Panc1 (cell line): ENCODE measurements around the gene DCTD. TPM values are rescaled to one million over a fixed set of nuclear protein-coding genes. Genes with fewer than 3 reads are reported as not detected.

Source experiments
- ATAC-seq: fragments of 200-7000 bp; cut with Tn5 transposase; 2 replicates; pipeline ENCODE4 v1.9.1; 2020; ENCODE audit warnings: mild to moderate bottlenecking, moderate library complexity
- BruUV-seq: library from RNA; stranded (reverse); fragments of 400-500 nt; replicated peaks from 2 replicates; lab custom pipeline; 2021; lab: Mats Ljungman, UMichigan
- CTCF ChIA-PET: fragments of 300-600 bp; sonication (Branson Sonifier 250); formaldehyde crosslinking; loops from one replicate; lab custom pipeline; 2022; ENCODE audit warnings: antibody characterized with exemption; lab: Charles Lee
- POLR2A ChIA-PET: fragments of 300-600 bp; sonication (Branson Sonifier 250); formaldehyde crosslinking; loops from one replicate; lab custom pipeline; 2022; ENCODE audit warnings: antibody characterized with exemption; lab: Charles Lee
- DNase-seq: peaks from one replicate; pipeline ENCODE4 v3.0.0-alpha.2; 2010; ENCODE audit warnings: low read depth, low spot score
- H3K27ac ChIP-seq: 2 replicates; pipeline ENCODE4 v1.5.1; 2011; ENCODE audit warnings: mild to moderate bottlenecking, low read length, inconsistent platforms
- H3K27me3 ChIP-seq: fragments of 200-500 bp; sonication (Bioruptor generic); 2 replicates; pipeline ENCODE4 v1.6.0; 2014; ENCODE audit warnings: low read length, inconsistent platforms; ENCODE audit not compliant: control insufficient read depth, insufficient read depth
- H3K36me3 ChIP-seq: fragments of 200-500 bp; sonication (Bioruptor generic); 2 replicates; pipeline ENCODE4 v1.5.1; 2014; ENCODE audit warnings: inconsistent platforms, mild to moderate bottlenecking, low read length, moderate library complexity; ENCODE audit not compliant: control insufficient read depth, insufficient read depth
- H3K4me1 ChIP-seq: 2 replicates; pipeline ENCODE4 v1.5.1; 2011; ENCODE audit warnings: inconsistent platforms, mild to moderate bottlenecking, low read length, moderate library complexity; ENCODE audit not compliant: control insufficient read depth, insufficient read depth
- H3K4me3 ChIP-seq, 2 experiments: 2 replicates each; pipeline ENCODE4 v1.5.1; 2011 to 2012; ENCODE audit warnings: low read depth in 2 of 2, low read length in 2 of 2, mild to moderate bottlenecking in 2 of 2, inconsistent platforms in 1 of 2, moderate library complexity in 1 of 2
- H3K9me3 ChIP-seq: fragments of 200-500 bp; sonication (Bioruptor generic); 2 replicates; pipeline ENCODE4 v1.5.1; 2014; ENCODE audit warnings: low read depth, mild to moderate bottlenecking, inconsistent platforms, low read length, moderate library complexity; ENCODE audit not compliant: control insufficient read depth, insufficient read depth
- CTCF ChIP-seq: fragments of 450-650 bp; IDR thresholded peaks from 2 replicates; pipeline ENCODE4 v1.5.1; 2017; ENCODE audit warnings: mild to moderate bottlenecking
- POLR2AphosphoS5 ChIP-seq: IDR thresholded peaks from 2 replicates; pipeline ENCODE4 v1.6.1; 2012; ENCODE audit warnings: mild to moderate bottlenecking, low read depth, low read length, moderate library complexity
- REST ChIP-seq, 2 experiments: IDR thresholded peaks; 2 replicates each; pipeline ENCODE4 v1.6.1; 2011 to 2012; ENCODE audit warnings: low read depth in 2 of 2, control low read depth in 1 of 2, low read length in 1 of 2, mild to moderate bottlenecking in 1 of 2, moderate library complexity in 1 of 2; ENCODE audit not compliant: insufficient read depth in 1 of 2
- SIN3A ChIP-seq: IDR thresholded peaks from 2 replicates; pipeline ENCODE4 v1.6.1; 2012; ENCODE audit warnings: low read depth, mild to moderate bottlenecking, low read length, moderate library complexity, borderline replicate concordance; ENCODE audit not compliant: insufficient read depth
- TCF7L2 ChIP-seq: IDR thresholded peaks from 2 replicates; pipeline ENCODE4 v1.6.1; 2011; ENCODE audit warnings: mild to moderate bottlenecking, low read depth, low read length, inconsistent platforms
- in situ Hi-C: cut with HindIII; loops from 2 replicates; pipeline ENCODE4 v1.10.0; 2016; ENCODE audit warnings: low sequenced_read_pairs, low pct_unique_long_range_greater_than_20kb
- intact Hi-C: fragments of 100-400 bp; cut with micrococcal nuclease; formaldehyde crosslinking; loops from one replicate; pipeline ENCODE4 v1.10.0; 2022; ENCODE audit not compliant: unreplicated experiment
- total RNA-seq: library from RNA; stranded (reverse); gene quantifications from one replicate; pipeline ENCODE4 v1.2.1, GENCODE V29; 2021; ENCODE audit not compliant: unreplicated experiment

DCTD gene
- total RNA-seq, 1 experiment from 2014 or later, result 77.0 TPM

GRCh38 chr4:182905038-182905437, 12.1 kb downstream of the DCTD start:
- Histone ChIP-seq H3K27me3 (no peaks in the 10 kb centered on the region), H3K4me1 (no peaks in the 10 kb centered on the region), H3K36me3 (peaks cover under 1% of the 10 kb centered on the region), H3K27ac (no peak overlapping the region), H3K9me3 (no peaks in the 10 kb centered on the region), H3K4me3 (no peak overlapping the region)
- POLR2A ChIA-PET, result no interaction called here
- CTCF ChIA-PET, result no interaction called here
- no peak for DNase-seq
- no peak for TF ChIP-seq TCF7L2
- TF ChIP-seq REST (IDR thresholded peaks at IDR 0.05; ENCODE audit: insufficient read depth in 1 of 2, low read depth in 2 of 2, low read length in 1 of 2), result no peak
- TF ChIP-seq CTCF, result no peak
- TF ChIP-seq SIN3A, result no peak
- intact Hi-C loops (no loop called here), in situ Hi-C loops (no loop called here)
- no TSS peak for BruUV-seq
- ATAC-seq, result no peak

- Histone ChIP-seq H3K27ac (no peak overlapping the region), H3K27me3 (no peaks in the 10 kb centered on the region), H3K9me3 (no peaks in the 10 kb centered on the region), H3K4me3 (no peak overlapping the region), H3K4me1 (no peaks in the 10 kb centered on the region), H3K36me3 (no peaks in the 10 kb centered on the region; the same call in none of the 2 replicates)
- intact Hi-C loops, result no loop called here
- no peak for TF ChIP-seq POLR2AphosphoS5
- TF ChIP-seq SIN3A, result no peak
- no peak for TF ChIP-seq REST (IDR thresholded peaks at IDR 0.05; ENCODE audit: insufficient read depth in 1 of 2, low read depth in 2 of 2, low read length in 1 of 2)
- no peak for TF ChIP-seq CTCF
- no peak for TF ChIP-seq TCF7L2
- in situ Hi-C loops, result no loop called here
- ATAC-seq (no peak), DNase-seq (no peak)
- CTCF ChIA-PET, result no interaction called here
- BruUV-seq, result no TSS peak
- POLR2A ChIA-PET, result no interaction called here
Observed at GRCh38 chr4:182904211-182904761, 12.9 kb downstream of the DCTD start.
